HL-60 (cell line): ENCODE results near the gene ANKRD11.

Source experiments
- DNase-seq, 2 experiments: peaks; one replicate each; pipeline ENCODE4 v3.0.0-alpha.2; 2010 to 2020; ENCODE audit warnings: low read depth in 1 of 2, low spot score in 1 of 2
- H3K27ac ChIP-seq: fragments of 250-450 bp; sonication (Bioruptor Pico); replicated peaks from 2 replicates; pipeline ENCODE4 v1.5.1; 2020; ENCODE audit warnings: mild to moderate bottlenecking, moderate library complexity
- H3K27me3 ChIP-seq: fragments of 250-450 bp; sonication (Bioruptor Pico); 2 replicates; pipeline ENCODE4 v1.5.1; 2021; ENCODE audit warnings: mild to moderate bottlenecking, moderate library complexity; ENCODE audit not compliant: insufficient read depth, poor library complexity, severe bottlenecking
- H3K4me3 ChIP-seq: replicated peaks from 2 replicates; pipeline ENCODE4 v1.5.1; 2011; ENCODE audit warnings: mild to moderate bottlenecking, control low read depth, low read length; ENCODE audit not compliant: insufficient read depth
- GABPA ChIP-seq: IDR thresholded peaks from 2 replicates; pipeline ENCODE4 v1.6.1; 2012; ENCODE audit warnings: low read depth
- POLR2AphosphoS5 ChIP-seq: IDR thresholded peaks from 2 replicates; pipeline ENCODE4 v1.6.1; 2012; ENCODE audit warnings: low read depth
- SPI1 ChIP-seq: IDR thresholded peaks from 2 replicates; pipeline ENCODE4 v1.6.1; 2012; ENCODE audit warnings: low read depth, mild to moderate bottlenecking, borderline replicate concordance
- TF ChIP-seq, protein P1 (sequence below): IDR thresholded peaks from 2 replicates; pipeline ENCODE4 v1.6.1; 2012; ENCODE audit warnings: low read depth; ENCODE audit not compliant: insufficient replicate concordance
- TF ChIP-seq, protein P2 (sequence below): IDR thresholded peaks from one replicate; pipeline ENCODE4 v1.5.1; 2011; ENCODE audit warnings: low read length, control low read depth, inconsistent platforms; ENCODE audit not compliant: insufficient read depth

ANKRD11 gene

DNA sequence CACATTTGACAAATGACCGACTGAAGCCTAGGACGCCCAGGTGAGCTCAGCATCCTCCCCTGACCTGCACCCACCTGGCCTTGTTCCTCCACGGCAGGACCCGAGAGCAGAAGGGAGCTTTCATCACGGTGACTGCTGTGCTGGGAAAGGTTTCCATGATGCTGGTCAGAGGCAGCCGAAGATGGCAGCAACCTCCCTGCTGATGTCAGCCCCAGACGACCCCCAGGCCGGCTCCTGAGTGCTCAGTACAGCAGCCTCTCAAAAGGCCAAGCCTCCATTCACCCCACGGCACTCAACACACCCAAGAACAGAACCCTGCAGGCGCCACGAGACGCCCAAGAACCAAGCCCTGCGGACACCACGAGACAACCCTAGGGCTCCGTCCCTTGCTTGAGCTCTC is 119.8 kb downstream of the ANKRD11 start:
- no peak for DNase-seq
- no peak overlapping the region for H3K27ac ChIP-seq
- TF ChIP-seq, protein P1, sequence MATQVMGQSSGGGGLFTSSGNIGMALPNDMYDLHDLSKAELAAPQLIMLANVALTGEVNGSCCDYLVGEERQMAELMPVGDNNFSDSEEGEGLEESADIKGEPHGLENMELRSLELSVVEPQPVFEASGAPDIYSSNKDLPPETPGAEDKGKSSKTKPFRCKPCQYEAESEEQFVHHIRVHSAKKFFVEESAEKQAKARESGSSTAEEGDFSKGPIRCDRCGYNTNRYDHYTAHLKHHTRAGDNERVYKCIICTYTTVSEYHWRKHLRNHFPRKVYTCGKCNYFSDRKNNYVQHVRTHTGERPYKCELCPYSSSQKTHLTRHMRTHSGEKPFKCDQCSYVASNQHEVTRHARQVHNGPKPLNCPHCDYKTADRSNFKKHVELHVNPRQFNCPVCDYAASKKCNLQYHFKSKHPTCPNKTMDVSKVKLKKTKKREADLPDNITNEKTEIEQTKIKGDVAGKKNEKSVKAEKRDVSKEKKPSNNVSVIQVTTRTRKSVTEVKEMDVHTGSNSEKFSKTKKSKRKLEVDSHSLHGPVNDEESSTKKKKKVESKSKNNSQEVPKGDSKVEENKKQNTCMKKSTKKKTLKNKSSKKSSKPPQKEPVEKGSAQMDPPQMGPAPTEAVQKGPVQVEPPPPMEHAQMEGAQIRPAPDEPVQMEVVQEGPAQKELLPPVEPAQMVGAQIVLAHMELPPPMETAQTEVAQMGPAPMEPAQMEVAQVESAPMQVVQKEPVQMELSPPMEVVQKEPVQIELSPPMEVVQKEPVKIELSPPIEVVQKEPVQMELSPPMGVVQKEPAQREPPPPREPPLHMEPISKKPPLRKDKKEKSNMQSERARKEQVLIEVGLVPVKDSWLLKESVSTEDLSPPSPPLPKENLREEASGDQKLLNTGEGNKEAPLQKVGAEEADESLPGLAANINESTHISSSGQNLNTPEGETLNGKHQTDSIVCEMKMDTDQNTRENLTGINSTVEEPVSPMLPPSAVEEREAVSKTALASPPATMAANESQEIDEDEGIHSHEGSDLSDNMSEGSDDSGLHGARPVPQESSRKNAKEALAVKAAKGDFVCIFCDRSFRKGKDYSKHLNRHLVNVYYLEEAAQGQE: no peak
- TF ChIP-seq SPI1: no peak
- no peak for TF ChIP-seq GABPA
- no peak for TF ChIP-seq POLR2AphosphoS5
- TF ChIP-seq, protein P2, sequence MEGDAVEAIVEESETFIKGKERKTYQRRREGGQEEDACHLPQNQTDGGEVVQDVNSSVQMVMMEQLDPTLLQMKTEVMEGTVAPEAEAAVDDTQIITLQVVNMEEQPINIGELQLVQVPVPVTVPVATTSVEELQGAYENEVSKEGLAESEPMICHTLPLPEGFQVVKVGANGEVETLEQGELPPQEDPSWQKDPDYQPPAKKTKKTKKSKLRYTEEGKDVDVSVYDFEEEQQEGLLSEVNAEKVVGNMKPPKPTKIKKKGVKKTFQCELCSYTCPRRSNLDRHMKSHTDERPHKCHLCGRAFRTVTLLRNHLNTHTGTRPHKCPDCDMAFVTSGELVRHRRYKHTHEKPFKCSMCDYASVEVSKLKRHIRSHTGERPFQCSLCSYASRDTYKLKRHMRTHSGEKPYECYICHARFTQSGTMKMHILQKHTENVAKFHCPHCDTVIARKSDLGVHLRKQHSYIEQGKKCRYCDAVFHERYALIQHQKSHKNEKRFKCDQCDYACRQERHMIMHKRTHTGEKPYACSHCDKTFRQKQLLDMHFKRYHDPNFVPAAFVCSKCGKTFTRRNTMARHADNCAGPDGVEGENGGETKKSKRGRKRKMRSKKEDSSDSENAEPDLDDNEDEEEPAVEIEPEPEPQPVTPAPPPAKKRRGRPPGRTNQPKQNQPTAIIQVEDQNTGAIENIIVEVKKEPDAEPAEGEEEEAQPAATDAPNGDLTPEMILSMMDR: no peak
- H3K4me3 ChIP-seq: no peak overlapping the region
- no peaks in the 10 kb centered on the region for H3K27me3 ChIP-seq

DNA sequence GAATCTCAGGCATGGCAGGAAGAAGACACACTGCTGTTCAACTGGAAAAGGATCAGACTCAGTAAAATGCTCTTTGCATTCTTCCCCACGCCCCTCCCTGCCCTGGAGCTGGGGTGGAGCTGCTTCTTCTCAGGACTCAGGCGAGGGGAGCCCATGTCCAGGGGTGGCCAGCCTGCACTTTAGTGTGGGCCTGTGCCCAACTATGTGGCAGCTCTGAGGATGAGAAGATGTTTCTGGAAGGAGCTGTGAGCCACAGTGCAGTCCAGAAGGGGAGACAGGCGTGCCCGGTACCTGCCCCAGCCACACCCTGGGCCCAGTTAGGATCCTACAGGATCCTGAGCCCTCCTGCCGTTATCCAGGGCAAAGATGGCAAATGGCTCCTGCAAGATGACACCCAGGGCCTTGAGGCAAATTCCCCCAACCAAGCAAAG is 120.3 kb downstream of the ANKRD11 start:
- no peak for DNase-seq
- H3K27ac ChIP-seq: no peak overlapping the region
- H3K4me3 ChIP-seq: no peak overlapping the region
- no peak for TF ChIP-seq SPI1
- no peak for TF ChIP-seq POLR2AphosphoS5
- TF ChIP-seq, protein P1: no peak
- TF ChIP-seq GABPA: no peak
- TF ChIP-seq, protein P2: no peak
- no peaks in the 10 kb centered on the region for H3K27me3 ChIP-seq

GRCh38 chr16:89369266-89369895 is 121.0 kb downstream of the ANKRD11 start:
- no peak for DNase-seq
- H3K4me3 ChIP-seq: no peak overlapping the region
- TF ChIP-seq SPI1 (no peak), GABPA (no peak), POLR2AphosphoS5 (no peak)
- TF ChIP-seq, protein P2: no peak
- TF ChIP-seq, protein P1: no peak
- no peak overlapping the region for H3K27ac ChIP-seq
- H3K27me3 ChIP-seq: no peaks in the 10 kb centered on the region
